GM18907 (cell line): ENCODE measurements around the gene NLRP8.
"Not testable (repeated sequence)": the region's sequence is repeated elsewhere in the genome, so short reads cannot be mapped to it uniquely, and the experiment has no call there.

Experiments used
- ATAC-seq: cut with Tn5 transposase; IDR thresholded peaks from one replicate; pipeline ENCODE4 v1.9.1; 2021; ENCODE audit warnings: mild to moderate bottlenecking, moderate library complexity; ENCODE audit not compliant: unreplicated experiment

NLRP8 gene

GRCh38 chr19:55962186-55962585, 14.6 kb downstream of the NLRP8 start:
- ATAC-seq: no peak

DNA sequence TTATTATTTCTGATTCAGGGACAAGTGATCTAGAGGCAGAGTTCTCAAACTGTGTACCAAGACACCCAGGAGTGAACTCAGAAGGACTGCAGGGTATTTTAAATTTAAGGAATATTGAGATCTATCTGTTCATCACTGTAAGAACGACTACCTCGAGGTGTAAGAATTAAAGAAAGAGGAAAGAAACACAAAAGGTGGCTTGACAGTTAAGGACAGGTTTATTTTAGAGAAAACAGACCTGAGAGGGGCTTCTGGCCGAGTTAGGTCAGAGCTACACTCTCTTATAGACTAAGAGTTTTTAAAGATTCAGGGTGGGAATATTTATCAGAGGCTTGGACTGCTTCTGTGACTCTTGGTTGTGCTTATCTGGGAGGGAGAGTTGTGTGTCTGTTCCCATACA, 26.4 kb downstream of the NLRP8 start:
- ATAC-seq: no peak

- no peak for ATAC-seq
These were observed 32.8 kb downstream of the NLRP8 start for GRCh38 chr19:55980415-55980814.

GRCh38 chr19:55985254-55985653, 37.6 kb downstream of the NLRP8 start:
- no peak for ATAC-seq

GRCh38 chr19:55986487-55986886, 38.9 kb downstream of the NLRP8 start, which contains the start of gene NLRP5:
NLRP5 (plus strand) TSS chr19:55986775.
- no peak for ATAC-seq

DNA sequence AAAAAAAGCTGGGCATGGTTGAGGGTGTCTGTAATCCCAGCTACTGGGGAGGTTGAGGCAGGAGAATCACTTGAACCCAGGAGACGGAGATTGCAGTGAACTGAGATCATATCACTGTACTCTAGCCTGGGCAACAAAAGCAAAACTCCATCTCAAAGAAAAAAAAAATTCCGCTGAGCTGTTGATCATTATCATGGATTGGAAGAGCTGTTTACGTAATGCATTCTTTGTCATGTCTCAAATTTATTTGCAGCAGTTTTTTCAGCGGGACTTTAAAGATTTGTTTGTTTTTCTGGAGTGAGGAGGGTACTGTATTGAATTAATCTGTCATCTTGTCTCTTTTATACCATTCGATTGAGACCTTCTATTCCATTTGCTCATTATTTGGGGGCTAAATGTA, 43.2 kb downstream of the NLRP8 start:
- no peak for ATAC-seq

GRCh38 chr19:55993492-55993891, 45.9 kb downstream of the NLRP8 start:
- no peak for ATAC-seq

- no peak for ATAC-seq
These were observed 67.1 kb downstream of the NLRP8 start for GRCh38 chr19:56014765-56015164.

- ATAC-seq: no peak
These were observed 68.1 kb downstream of the NLRP8 start for GRCh38 chr19:56015756-56016155.

DNA sequence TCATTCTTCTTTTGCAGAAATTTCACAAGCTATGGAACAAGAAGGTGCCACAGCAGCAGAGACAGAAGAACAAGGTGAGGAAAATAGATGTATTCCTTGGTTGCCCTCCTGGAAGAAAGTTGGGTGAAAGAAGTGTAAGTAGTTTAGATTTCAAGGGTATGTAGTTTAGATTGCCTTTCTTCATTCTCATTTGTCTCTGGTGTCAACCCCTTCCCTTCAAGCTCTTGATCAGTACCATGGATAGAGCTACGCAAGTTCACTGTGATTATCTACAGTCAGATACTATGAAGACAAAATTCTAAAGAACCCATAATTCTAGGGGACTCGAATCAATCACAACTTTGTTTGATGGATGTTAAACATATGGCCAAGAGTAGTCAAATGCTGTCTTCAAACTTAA, 71.7 kb downstream of the NLRP8 start:
- ATAC-seq: not testable (repeated sequence)

- ATAC-seq: not testable (repeated sequence)
These were observed 72.8 kb downstream of the NLRP8 start for GRCh38 chr19:56020355-56020975.

GRCh38 chr19:56026769-56027168, 79.1 kb downstream of the NLRP8 start:
- no peak for ATAC-seq
